D341Med (cell line): ENCODE data around the gene ADAM11.
A peak's percentile ranks its signal among the peaks of the same experiment; 100 is the strongest.

Experiments used
- DNase-seq: peaks from one replicate; pipeline ENCODE4 v3.0.0; 2012; ENCODE audit warnings: low spot score

The ADAM11 gene

DNA sequence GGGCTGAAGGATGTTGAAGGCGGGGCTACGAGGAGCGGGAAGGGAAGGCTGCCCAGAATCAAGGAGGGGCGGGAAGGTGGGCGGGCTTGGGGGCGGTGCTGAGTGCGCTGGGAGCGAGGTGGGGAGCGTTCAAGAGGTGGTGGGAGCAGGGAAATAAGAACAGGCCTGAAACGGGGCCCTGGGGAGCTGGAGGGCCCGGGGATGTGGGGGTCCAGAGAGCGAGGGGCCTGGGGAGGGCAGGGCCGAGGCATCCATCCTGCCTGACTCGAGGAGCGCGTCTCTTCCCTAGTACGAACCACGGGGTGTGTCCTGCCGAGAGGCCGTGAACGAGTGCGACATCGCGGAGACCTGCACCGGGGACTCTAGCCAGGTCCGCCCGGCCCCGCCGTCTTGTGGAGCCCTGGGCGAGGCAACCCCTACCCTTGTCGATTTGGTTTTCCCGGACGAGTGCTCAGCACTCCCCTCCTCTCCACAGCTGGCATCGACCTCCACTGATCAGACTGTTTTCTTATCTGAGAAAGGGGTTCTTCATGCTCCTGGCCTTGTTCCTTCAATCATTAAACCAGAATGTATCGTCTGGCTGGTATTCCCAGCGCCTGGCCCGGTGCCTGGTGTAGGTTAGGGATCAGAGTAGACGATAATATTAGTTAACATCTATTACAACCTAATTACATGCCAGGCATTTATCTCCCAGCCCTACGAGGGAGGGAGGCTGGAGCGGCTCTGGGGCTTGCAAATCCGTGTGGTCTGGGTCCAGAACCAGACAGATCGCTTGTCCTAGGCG, 17.2 kb downstream of the ADAM11 start:
- no peak for DNase-seq

DNA sequence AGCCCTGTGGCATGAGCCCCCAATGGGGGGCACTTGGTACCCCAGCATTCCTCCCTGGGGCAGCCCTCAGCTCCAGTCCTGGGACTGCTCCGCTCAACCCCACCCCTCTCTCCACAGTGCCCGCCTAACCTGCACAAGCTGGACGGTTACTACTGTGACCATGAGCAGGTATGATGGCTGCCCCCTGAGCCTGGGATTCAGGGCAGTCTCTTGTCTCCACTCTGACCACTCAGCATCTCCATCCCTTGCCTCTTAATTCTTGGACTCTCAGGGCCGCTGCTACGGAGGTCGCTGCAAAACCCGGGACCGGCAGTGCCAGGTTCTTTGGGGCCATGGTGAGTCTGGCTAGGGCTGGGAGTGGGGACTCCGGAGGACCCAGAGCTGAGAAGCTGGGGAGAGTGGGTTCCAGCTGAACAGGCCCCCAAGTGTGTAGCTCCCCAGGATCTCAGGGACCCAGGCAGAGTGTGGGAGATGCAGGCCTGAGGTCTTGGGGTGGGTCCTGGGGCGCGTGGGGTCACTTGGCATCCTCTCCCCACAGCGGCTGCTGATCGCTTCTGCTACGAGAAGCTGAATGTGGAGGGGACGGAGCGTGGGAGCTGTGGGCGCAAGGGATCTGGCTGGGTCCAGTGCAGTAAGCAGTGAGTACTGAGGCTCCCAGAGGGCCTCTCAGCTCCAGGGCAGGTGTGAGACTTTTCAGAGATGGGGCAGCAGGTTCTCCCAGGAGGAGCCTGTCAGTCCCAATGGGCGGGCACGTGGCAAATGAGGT, 18.0 kb downstream of the ADAM11 start:
- DNase-seq, result no peak

DNA sequence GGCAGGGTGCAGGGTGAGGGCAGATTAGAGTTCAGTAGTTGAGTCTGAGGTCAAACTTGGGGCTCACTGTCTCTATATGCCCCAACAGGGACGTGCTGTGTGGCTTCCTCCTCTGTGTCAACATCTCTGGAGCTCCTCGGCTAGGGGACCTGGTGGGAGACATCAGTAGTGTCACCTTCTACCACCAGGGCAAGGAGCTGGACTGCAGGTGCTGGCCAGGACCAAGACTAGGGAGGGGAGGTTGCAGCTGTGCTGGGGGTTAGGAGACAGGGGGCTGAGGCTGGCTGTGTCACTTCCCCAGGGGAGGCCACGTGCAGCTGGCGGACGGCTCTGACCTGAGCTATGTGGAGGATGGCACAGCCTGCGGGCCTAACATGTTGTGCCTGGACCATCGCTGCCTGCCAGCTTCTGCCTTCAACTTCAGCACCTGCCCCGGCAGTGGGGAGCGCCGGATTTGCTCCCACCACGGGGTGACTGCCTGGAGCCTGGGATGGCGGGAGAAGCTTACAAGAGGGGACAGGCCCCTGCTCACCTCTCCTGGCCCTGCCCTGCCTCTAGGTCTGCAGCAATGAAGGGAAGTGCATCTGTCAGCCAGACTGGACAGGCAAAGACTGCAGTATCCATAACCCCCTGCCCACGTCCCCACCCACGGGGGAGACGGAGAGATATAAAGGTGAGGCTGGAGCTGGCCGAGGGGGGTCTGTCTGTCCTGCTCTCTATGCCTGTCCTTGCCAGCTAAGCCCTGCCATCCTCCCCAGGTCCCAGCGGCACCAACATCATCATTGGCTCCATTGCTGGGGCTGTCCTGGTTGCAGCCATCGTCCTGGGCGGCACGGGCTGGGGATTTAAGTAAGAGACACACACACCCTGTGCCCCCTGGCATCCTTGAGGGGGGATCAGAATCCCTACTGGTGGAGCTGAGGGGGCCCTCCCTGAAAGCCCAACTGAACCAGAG, 18.9 kb downstream of the ADAM11 start:
- no peak for DNase-seq

DNA sequence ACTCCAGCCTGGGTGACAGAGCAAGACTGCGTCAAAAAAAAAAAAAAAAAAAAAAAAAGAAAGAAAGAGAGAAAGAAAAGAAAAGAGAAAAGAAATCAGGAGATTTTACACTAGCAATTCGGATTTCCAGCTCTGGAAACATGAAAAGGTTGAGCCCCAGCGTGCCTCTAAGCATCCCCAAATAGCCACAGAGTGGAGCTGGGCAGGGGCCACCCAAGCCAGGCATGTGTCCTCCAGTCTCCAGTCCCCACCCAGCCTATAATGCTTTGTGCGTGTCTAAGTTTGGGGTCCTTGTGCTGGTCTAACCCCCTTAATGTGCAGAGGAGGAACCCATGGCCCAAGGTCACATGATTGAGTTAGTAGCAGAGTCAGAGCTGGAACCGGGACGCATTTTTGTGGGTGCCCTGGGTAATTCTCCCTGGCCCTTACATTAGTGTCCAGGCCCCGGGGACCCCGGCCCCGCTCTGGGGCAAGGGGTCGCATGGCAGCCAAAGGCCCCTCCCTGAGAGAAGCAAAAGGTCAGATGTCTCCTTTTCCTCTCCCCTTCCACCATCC, 19.9 kb downstream of the ADAM11 start:
- no peak for DNase-seq

DNA sequence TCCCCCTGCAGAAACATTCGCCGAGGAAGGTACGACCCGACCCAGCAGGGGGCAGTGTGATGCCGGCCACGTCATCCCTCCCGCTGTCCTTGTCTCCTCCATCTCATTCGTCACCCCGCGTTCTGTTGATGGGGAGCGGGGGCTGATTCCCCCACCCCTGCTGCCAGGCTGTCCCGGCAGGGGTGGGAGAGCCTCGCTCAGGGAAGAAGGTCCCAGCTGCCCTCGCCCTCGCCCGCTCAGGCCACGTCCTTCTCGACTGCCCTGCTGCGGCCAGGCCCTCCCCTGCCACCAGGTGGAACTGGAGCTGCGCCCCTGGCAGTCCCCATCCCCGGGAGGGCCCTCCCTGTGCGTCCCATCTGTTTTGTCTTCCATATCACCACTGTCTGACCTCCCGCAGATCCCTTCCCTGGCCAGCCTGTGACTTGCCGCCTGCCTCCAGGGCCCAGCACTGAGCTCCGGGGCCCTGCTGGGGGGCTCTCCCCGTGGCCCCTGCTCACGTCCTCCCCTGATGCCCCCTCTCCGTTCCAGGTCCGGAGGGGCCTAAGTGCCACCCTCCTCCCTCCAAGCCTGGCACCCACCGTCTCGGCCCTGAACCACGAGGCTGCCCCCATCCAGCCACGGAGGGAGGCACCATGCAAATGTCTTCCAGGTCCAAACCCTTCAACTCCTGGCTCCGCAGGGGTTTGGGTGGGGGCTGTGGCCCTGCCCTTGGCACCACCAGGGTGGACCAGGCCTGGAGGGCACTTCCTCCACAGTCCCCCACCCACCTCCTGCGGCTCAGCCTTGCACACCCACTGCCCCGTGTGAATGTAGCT, 20.6 kb downstream of the ADAM11 start:
- DNase-seq, result peak; percentile 93

DNA sequence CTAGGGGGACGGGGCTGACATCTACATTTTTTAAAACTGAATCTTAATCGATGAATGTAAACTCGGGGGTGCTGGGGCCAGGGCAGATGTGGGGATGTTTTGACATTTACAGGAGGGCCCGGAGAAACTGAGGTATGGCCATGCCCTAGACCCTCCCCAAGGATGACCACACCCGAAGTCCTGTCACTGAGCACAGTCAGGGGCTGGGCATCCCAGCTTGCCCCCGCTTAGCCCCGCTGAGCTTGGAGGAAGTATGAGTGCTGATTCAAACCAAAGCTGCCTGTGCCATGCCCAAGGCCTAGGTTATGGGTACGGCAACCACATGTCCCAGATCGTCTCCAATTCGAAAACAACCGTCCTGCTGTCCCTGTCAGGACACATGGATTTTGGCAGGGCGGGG, 21.4 kb downstream of the ADAM11 start:
- DNase-seq, result no peak

DNA sequence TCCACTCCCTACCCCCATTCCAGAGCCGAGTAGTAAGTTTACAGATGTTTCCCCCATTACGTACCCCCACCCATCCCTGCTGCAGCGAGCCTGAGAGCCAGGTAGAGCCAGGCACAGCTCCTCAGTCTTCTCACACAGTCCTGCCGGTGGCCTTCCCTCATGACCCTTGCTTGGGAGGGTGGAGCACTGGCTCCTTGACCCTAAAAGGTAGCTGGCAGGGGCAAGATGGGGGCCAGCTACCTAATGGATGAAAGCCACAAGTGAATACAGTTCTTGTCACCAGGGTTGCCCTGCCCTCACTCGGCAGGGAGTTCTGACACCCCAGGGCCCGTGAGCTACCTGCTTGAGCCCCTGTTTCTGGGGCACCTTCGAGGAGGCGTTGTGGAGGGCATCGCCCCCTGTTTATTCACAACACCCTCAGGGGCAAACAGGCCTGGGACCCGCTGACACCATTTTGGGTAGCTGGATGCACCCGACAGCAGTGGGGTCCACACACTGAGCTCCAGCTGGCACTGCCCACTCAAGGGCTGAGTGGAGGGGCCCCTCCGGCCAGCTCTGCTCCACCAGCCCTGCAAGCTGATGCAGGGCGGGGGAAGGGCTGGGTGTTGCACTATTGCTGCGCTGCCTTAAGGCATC, 22.2 kb downstream of the ADAM11 start:
- DNase-seq, result no peak

DNA sequence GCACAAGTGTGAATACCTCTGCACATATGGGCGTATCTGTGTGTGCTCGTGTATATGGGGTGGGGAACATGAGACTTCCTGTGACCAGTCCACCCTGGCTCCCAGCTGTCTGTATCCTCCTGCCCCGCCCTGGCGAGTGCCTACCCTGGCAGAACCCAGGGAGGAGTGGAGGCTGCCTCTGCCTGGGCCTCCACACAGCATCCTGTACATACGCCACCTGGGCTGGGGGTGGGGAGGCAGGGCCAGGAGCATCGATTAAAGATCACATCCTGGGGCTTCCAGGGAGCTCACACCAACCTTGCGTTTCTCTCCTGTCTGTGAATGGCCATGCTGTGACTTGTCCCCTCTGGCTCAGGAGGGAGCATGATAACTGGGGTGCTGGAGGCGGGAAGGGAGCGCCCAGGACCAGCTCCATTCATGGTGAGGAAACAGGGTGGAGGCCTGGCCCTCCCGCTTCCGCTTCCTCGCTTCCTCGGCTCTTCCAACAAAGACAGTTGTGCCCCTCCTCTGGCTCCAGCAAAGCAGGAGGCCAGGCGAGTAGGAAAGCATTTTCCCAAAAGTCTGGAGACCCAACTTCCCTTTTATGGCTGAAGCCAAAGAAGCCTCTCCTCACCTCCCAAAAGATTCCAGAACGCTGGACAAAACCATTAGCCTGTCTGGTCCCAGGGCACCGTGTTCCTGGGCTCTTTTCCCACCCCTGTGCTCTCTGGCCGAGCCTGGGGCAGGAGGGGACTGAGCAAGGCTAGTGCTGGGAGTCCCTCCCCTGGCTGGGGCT, 22.9 kb downstream of the ADAM11 start:
- no peak for DNase-seq

DNA sequence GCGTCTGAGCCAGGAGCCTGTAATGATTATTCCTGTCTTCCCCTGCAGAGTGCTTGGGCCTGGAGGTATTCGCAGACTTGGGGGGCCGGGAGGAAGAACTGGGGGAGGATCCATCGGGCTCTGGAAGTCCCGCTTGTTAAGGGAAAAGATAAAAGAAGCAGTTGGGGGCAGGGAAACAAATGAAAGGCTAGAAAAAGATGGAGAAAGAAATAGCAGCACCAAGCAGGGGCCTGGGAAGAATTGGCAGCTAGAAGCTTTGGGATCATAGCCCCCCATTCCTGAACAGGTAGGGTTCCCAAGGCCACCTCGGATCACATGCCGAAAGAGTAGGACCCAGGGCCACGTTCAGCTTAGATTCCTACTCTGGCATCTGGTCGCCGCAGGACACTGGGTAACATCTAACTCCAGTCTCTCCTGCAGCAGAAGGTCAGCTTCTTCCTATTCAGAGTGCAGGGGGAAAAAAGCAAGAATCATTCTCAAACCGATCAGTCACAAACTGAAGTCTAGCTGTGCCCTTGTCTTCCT, 23.6 kb downstream of the ADAM11 start:
- no peak for DNase-seq

DNA sequence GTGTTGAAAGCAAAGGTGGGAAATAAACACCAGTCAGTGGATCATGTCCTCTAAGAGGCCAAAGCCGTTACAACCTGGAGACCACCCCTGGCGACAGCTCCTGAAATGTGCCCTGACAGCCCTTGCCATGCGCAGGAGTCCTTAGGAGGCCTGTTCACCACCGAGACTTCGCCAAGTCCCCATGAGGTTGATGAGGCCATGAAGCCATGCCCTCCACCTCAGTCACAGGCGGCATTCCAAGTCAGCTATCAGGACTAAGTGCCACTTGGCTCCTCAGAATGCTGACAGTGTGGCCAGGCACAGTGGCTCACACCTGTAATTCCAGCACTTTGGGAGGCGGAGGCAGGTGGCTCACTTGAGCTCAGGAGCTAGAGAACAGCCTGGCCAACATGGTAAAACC, 27.1 kb downstream of the ADAM11 start:
- DNase-seq, result peak; percentile 29

DNA sequence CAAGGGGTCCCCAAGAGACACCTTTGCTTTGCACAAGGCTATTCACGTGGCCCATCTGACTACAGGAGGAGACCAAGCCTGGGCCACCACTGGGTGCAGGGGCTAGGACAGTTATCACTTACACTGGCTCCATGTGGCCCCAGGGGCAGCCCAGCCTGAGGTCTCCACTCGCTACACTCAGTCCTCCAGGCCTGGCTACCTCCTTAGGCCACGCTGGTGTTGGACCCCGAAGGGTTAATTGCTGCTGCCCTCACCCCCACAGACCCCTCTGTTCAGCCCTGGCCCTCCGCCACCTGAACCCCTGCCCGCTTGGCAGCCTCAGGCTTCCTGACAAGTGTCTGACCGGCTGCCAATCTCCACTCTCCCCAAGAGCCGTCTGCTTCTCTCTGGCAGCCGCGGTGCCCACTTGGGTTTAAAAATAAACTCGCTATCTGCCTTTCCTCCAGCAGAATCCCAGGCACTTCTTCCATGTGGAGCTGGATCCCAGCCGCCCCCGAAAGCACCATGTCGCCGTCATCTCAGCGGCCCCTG, 27.8 kb downstream of the ADAM11 start:
- peak; percentile 28 for DNase-seq

DNA sequence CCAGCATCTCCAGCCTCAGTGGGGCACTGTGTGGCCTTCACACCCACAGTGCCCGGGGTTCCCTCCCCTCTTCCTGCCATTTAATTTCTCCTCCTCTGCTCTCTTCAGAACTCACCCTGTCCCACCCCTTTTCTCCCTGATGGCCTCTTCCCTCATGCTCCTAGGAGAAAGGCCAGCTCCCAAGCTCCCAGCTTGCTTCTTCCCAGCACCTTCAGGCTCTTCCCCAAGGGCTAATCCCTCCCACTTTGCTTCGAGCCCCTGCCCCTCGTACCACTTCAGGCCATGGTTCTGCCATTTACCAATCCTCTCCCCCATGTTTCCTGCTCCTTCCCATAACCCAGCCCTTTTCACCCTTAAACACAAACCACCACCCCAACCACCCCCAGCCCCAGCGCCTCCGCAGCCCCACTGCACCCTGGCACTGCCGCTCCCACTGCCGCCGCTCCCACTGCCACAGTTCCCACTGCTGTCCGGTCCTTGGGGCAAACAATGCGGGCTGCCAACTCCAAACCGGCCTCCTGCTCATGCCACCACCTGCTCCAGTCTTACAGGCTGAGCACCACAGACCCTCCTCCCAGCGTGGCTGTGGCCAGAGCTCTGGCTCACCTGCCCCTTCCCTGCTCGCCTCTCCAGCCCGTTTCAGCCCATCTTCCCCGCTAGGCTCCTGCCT, 28.6 kb downstream of the ADAM11 start:
- peak; percentile 40 for DNase-seq

DNA sequence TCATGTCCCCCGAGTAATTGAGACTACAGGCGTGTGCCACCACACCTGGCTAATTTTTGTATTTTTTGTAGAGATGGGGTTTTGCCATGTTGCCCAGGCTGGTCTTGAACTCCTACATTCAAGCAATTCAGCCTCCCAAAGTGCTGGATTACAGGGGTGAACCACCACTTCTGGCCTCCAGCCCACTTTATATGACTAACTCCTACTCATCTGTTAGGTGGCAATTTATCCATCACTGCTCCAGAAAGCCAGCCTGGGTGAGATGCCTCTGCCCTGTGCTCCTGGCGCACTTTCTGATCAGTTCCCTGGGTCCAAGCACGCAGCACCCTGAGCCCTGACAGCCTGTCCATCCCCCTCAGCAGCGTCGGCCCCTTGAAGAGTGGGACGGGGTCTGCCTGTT, 29.4 kb downstream of the ADAM11 start:
- DNase-seq, result no peak

DNA sequence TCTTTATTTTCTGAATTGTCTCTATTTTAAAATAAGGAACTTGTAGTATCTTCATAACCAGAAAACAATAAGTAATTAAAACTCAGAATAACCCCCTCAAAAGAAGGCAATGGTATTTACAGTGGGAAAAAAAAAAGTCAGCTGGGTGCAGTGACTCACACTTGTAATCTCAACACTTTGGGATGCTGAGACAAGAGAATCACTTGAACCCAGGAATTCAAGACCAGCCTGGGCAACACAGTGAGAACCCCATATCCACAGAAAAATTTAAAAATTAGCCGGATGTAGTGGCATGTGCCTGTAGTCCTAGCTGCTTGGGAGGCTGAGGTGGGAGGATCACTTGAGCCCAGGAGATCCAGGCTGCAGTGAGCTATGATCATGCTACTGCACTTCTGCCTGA, 33.5 kb downstream of the ADAM11 start:
- DNase-seq, result no peak

DNA sequence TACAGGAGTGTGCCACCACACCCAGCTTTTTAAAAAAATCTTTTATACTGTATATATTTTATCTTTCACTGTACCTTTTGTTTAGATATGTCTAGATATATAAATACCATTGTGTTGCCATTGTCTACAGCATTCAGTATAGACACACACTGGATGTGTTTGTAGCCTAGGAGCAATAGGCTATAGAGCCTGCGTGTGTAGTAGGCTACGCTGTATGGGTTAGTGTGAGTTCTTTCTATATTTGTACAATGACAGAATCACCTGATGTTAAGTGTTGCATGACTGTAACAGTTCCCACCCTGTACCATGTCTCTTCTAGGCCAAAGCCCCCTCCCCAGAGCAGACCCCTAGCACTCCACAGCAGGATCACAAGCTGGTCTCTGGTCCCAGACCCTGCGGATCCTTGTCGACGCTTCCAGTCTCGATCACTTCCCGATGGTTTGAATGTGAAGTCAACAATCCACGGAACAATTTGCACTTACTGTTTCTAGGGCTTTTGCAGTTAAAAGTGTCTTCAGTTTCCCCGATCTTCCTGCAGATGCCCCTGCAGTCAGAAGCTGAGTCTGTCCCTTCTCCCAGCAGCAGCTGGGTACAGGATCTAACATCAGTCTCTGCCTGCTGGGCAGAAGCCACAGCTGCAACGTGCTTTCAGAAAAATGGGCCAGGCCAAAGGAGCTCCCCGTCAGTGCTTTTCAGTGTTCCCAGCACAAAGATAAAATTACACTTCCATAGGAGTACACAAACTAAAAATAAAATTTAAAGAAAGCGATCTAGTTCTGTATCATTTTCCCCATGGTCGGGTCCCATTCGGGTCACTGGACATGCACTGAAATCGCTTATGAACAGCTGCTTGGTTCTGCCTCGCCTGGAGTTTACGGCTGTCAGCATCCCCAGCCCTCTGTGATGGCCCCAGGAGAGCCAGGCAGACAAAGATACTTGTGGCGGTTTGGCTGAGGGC, 35.4 kb downstream of the ADAM11 start:
- no peak for DNase-seq

DNA sequence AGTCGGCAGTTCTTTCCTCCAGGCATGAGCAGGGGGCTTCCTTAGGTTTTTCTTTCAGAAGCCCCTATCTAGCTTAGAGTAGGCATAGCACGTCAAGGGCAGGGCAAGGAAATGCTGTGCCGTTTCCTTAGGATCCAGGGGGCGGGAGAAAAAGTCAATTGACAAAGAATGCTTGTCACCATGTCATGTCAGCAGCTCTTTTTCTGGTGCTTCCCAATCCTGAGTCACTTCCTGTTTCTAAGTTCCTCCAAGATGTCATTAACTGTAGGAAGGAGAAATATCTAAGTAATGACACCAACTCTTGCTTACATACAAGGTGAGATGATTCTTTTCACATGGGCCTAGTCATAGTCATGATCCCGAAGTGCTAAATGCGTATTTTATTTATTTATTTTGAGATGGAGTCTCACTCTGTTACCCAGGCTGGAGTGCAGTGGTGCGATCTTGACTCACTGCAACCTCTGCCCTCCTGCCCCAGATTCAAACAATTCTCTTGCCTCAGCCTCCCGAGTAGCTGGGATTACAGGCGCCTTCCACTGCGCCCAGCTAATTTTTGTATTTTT, 36.1 kb downstream of the ADAM11 start:
- no peak for DNase-seq

DNA sequence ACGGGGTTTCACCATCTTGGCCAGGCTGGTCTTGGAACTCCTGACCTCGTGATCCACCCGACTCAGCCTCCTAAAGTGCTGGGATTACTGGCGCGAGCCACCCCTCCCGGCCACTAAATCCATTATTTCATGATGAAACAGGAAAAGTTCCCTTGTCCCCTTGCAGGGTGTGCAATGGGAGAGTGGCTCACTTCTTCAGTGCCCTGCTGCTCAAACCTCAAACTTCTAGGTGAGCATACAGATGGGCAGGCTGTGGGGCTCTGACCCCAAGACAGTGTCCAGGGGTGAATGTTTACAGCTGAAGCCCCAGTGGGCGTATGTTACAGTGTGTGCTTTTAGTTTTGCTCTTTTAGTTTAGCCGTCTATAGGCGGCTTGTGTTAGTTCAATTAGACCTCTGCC, 36.6 kb downstream of the ADAM11 start:
- no peak for DNase-seq
